Measurements from ENCODE around the gene CDC14A.

CDC14A gene

DNA sequence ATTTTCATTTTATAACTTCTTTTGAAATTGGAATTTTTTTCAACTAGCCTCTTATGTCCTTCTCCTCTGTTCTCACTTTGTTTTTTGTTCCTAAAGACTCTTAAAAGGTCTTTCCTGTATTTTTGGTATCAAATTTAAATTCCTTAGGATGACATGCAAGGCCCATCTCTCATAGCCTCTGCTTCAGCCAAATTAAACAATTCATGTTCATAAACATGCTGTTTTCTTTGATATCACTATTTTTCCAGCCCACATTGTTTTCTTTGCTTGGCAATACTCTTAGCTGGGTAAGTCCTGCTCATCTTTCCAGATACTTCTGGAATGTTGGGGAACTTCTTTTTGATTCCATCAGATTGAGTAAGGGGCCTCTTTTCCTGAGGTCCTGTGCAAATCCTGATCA is 129.9 kb downstream of the CDC14A start:
- DNase-seq (ENCODE audit: low read depth in 1 of 2, low spot score in 1 of 2): no peak

DNA sequence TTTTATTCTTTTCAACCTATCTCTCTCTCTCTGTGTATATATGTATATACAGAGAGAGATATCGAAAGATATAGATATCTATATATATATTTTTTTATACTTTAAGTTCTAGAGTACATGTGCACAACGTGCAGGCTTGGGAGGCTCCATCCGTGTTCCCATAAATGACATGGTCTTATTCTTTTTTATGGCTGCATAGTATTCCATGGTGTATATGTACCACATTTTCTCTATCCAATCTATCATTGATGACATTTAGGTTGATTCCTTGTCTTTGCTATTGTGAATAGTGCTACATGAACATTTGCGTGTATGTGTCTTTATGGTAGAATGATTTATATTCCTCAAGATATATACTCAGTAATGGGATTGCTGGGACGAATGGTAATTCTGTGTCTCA is 130.4 kb downstream of the CDC14A start:
- no peak for DNase-seq (ENCODE audit: low read depth in 1 of 2, low spot score in 1 of 2)

DNA sequence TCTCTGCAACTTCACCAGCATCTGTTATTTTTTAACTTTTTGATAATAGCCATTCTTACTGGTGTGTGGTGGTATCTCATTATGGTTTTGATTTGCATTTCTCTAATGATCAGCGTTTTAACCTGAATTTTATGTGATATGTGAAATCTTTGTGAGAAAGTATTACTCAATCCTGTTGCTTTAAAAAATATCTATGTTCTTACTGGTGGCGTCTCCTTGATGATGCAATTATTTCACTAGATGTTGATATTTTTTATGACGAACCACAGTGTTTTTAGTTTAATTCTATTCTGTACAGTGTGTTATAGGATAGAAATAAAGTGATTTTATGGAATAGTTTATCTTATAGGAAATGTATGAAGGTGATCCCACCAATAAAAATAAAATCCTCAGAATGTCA is 130.9 kb downstream of the CDC14A start:
- DNase-seq (ENCODE audit: low read depth in 1 of 2, low spot score in 1 of 2): no peak

DNA sequence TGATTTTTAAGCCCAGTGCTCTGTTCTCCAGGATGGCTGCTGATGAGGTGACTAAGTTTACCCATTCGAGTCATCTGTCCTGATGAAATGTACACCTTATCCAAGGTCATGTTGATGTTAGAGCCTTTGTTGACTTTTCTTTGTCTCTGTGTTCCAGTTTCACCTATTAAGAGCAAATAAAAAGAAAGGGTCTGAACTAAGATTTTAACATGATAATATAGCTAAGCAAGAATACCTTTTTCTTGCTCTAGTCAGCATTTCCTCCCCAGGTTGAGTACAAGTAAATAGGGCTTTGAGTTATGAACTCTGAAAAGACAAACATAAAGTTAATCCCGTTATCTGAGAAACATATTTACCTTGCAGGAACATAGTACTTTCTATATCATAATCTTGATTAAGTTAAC is 133.6 kb downstream of the CDC14A start:
- no peak for DNase-seq (ENCODE audit: low read depth in 1 of 2, low spot score in 1 of 2)

DNA sequence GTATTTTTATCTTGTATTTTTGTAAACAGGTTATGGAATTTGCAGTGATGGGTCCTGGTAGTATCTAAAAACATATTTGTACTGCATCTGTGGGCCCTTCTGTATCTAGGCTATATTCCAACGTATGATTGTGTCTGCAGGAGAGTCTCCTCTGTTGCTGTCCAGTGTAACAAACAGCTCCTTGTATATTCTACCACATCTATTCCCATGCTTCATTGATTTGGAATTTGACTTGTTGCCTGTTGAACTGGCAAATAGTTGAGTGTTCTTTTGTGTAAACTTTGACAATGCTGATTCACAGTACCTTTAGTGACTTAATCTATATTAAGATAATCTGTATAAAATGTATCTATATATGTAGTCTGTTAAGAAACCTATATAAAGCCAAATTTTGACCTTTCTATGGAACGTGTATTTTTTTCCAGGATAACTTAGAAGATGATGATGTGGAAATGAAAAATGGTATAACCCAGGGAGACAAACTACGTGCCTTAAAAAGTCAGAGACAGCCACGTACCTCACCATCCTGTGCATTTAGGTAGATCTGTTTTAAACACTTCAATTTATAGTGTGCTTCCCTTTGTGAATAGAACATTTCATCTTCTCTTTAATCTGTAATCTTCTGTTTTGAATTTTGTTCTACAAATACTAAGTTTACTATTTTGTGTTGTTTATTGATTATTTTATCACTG is 142.2 kb downstream of the CDC14A start:
- DNase-seq (ENCODE audit: low read depth in 1 of 2, low spot score in 1 of 2): no peak

DNA sequence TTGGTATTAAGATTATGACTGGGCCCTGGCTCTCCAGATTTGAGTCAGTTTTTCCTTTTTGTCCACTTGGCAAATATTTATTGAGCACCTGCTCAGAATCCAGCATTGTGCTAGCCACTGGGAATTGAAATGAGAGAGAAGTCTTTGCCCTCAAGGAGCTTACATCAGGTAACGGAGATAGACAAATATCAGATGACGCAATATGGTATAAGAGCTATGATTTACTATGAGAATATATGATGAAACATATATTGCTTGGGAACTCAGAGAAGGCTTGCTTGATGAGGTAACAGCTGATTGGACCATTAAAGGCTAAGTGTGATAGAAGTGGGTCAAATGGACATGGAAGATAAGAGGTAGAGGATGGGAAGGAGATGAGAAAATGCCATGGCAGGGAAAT is 144.6 kb downstream of the CDC14A start:
- no peak for DNase-seq (ENCODE audit: low read depth in 1 of 2, low spot score in 1 of 2)

DNA sequence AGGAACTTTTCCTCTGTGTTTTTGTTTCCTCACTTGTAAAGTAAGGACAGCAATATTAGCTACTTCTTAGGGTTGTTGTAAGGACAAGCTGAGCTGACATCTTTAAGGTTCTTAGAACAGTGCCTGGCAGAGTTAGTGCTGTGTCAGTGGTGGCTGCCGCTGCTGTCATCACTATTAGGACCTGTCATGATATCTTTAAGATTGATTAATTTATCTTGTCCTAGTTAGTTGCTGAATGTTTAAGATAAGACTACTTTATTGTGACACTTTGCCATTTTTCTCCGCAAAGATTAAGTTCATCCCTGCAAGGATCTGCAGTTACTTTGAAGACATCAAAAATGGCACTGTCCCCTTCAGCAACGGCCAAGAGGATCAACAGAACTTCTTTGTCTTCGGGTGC is 145.5 kb downstream of the CDC14A start:
- DNase-seq (ENCODE audit: low read depth in 1 of 2, low spot score in 1 of 2): no peak

DNA sequence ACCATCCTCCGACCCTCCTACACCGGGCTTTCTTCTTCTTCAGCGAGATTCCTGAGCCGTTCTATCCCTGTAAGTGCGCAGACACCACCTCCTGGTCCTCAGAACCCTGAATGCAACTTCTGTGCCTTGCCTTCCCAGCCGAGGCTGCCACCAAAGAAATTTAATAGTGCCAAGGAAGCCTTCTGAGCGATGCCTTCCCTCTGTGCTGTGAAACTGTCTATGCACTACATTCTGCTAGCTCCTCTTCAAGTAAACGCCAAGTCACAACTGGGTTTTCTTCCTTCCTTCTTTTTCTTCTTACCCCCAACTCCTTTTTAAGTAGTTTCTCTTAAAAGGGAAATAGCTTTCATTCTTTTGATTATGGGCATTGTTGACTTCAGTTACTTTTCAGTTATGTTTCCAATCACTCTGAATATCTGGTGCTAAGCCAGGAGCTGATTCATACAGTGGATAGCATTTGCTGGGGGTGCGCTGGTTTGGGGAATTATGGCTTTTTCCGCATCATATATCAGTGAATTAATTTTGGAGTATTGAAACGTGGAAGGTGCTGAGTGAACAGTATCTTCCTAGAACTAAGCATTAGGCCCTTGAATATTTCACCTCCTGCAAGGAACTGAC is 147.0 kb downstream of the CDC14A start:
- no peak for DNase-seq (ENCODE audit: low read depth in 1 of 2, low spot score in 1 of 2)

DNA sequence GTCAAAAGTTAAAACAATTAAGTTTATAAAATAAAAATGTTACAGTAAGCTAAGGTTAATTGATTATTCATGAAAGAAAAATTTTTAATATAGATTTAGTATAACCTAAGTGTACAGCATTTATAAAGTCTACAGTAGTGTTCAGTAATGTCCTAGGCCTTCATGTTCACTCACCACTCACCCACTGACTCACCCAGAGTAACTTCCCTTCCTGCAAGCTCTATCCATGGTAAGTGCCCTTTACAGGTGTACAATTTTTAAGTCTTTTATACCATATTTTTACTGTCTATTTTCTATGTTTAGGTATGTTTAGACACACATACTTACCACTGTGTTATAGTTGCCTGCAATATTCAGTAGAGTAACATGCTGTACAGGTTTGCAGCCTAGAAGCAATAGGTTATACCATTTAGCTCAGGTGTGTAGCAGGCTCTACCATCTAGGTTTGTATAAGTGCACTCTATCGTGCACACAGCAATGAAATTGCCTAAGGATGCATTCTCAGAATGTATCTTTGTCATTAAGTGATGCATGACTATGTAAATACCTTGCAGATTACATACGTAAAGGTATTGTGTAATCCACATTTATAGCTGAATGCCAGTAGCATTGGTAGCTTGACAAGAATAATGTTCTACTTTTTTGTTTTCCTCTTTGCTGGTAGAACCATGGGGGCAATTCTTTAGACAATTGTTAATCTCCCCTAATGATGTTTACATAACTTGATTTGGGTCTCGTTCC is 149.9 kb downstream of the CDC14A start:
- DNase-seq (ENCODE audit: low read depth in 1 of 2, low spot score in 1 of 2): no peak

DNA sequence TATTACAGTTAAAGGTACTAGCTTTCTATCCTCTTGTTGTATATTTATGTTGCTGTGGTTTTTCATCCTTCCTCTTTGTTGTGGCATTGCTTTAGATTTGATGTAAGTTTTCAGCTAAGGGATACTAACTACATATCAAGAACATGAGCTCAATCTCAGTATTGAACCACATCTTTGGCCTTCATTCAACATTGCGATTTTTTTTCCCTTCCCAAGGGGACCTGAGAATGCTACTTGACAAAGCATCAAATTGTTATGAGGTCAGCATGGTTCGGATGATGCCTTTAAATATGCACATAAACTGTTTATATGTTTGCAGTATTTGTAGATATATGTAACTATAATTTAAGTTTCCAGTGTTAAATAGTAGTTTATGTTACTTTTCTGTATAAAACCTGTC is 153.9 kb downstream of the CDC14A start:
- DNase-seq (ENCODE audit: low read depth in 1 of 2, low spot score in 1 of 2): no peak

DNA sequence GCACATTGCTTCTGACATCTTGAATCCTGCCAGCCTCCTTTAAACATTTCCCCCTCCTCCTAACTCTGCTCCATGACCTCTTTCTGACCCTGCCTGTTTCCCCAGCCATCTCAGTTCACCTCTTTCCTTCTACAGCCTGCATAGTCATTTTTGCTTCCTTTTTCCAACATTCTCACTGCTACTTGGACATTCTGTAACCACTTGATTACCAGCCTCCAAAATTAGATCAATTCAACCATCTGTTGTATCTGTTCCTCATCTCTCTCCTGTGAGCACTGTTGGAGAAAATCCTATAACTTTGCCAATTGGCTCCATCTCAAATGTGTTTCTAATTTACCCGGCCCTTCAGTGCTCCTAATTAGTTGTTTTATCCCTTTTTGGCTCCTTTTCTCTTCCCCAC is 158.1 kb downstream of the CDC14A start:
- no peak for DNase-seq (ENCODE audit: low read depth in 1 of 2, low spot score in 1 of 2)

DNA sequence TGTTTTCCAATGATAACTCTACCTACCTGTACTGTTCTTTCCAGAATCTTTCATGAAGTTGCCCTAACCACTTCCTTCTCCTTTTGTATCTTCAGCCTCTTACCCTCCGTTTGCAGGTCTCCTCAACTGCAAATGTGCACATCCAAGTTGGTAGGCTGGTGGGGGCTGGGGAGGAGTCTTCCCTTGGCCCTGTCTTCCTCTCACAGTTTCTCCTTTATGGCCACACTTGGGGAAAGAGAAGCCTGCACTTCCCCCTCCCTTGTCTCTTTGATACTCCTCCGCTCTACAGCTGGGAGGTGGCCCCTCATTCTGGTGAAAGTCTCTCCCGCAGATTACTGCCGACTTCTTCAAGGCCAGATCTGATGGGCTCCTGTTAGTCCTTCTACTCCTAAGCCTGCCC is 158.8 kb downstream of the CDC14A start:
- DNase-seq (ENCODE audit: low read depth in 1 of 2, low spot score in 1 of 2): no peak

DNA sequence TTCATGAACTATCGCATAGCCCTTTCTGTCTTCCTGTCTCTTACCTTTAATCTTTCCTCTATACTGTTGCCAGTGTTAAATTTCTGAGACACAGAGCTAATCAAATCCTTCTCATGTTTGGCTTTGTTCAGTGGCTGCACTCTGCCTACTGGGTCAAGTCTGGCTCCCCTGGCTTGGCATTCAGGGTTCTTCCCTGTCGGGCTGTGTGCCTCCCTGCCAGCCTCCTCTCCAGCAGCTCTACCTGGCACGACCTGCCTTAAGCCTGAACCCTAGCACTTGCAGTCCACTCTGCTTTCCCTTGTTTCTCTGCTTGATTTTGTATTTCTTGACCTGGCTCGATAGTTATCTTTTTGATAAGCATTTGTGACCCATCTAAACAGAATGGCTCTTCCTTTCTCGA is 159.5 kb downstream of the CDC14A start:
- DNase-seq (ENCODE audit: low read depth in 1 of 2, low spot score in 1 of 2): no peak

DNA sequence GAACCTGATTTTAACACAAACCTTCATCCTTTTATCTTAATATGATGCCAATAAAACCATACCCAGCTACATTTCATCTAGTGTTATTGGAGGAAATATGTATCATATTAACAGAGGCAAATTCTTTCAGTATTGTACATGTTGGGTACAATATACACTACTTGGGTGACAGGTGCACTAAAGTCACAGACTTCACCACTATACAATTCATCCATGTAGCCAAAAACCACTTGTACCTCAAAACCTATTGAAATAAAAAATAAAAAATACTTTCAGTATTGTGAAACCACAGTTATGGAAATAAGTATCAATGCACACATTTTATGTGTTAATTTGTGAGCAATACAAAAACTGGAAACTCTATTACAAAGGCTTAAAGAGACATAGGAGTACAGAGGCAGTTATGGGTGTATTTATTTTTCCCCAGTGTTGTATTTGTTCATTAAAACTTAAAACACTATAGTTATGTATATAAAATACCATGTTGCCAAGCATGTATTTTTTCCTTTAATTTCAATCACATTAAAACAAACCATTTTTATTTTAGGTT is 160.6 kb downstream of the CDC14A start:
- DNase-seq (ENCODE audit: low read depth in 1 of 2, low spot score in 1 of 2): no peak

DNA sequence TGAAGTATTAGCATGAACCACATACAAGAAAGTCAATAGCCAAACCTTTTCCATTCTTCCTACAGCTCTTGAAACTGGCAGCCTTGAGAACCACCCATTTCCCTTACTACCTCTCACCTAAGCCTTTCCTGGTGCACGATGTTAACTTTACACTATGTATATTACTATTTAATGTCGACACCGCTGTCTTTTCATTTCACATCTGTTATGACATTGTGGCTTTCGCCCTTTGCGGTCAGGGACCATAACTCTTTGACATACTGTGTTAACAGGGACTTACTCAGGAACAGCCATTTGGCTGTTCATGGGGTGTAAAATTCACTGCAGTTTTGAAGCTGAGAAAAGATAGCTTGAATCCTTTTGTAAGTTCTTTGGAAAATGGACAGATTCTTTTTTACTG is 164.6 kb downstream of the CDC14A start:
- no peak for DNase-seq (ENCODE audit: low read depth in 1 of 2, low spot score in 1 of 2)

DNA sequence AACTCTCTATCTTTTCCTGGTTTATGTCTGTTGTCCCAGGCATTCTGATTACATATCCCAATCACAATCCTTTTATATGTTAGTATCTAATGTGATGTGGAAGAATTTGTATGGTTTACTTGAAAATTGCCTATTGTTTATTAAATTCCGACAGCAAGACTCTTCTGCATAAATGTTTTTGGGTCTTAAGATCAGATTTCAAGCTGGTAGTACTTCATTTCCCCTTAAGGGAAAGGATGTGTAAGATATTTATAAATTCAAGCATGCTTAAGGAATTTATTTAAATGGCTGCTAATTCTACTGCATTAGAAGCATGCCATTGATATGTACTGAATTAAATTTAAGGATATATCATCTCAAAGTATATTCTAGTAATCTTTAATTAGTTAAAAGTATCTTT is 165.2 kb downstream of the CDC14A start:
- DNase-seq (ENCODE audit: low read depth in 1 of 2, low spot score in 1 of 2): no peak

DNA sequence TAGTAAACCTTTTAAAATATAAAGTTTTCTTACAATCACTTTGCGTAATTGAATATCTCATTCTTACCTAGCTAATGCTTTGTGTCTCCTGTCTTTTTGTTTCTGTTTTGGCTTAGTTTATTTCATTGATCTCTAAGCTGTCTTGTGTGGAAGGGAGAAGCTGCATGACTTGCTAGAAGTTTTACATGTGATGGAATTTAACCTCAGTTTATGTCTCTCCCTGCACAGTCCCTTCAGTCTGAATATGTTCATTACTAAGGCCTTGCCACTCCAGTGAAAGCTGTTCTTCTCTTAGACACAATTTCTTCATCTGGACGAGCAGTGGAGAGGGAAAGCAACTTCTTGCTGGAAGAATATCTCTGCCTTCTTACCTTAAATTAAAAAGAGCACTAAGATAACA is 165.7 kb downstream of the CDC14A start:
- no peak for DNase-seq (ENCODE audit: low read depth in 1 of 2, low spot score in 1 of 2)

DNA sequence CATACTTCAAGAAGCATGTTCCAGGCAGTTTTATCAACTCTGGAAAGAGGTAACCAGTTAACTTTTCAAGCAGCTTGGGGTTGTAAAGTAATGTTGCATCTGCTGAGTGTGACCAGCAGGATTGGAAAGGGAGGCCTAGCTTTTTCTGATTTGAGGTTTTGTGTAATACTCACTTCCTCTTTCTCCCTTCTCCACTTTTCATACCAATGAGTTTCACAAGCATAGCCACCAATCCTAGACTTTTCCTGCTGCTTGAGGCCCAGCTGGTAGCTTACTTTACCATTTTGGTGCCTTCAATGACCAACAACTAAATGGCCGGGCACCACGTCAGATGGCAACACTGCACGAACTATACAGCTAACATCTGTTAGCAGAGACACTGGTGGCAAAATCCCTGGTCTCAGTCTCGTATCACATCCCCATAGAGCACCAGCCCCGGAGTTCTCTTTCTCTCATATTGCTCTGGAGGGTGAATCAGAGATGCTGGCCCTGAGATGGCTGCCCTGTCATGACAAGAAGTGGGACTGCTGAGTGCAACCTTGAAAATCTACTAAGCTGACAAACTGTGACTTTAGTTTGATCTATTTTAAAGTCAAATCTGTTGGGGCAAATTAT is 170.8 kb downstream of the CDC14A start:
- no peak for DNase-seq (ENCODE audit: low read depth in 1 of 2, low spot score in 1 of 2)

DNA sequence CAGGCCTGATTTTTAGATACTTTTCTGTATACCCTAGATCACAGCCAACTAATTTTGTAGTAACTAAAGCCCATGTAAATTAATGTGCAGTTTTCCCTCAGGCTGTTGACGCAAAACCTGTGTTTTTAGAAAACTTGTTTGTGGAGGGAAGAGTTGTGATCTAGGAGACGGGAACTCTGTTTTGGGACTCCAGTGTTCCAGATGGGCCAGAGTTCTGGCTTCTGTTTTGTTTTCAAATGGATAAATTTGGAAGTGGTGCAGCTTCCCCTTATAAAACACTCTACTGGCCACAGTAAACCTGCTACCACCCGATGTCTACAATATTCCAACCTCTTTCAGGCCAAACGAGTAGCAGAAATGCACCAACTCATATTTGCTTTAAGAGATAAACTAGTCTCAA is 172.0 kb downstream of the CDC14A start:
- no peak for DNase-seq (ENCODE audit: low read depth in 1 of 2, low spot score in 1 of 2)

DNA sequence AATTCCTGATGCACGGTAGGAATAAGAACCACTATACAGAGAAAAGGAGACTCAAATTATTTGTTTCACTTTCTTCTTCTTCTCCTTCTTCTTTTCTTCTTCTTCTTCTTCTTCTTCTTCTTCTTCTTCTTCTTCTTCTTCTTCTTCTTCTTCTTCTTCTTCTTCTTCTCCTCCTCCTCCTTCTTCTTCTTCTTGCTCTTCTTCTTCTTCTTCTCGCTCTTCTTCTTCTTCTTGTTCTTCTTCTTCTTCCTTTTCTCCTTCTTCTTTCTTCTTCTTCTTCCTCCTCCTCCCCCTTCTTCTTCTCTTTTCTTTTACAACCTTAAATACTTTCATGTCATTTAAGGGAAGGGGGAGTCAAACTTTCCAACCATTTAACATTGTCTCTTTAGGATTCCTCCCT is 174.6 kb downstream of the CDC14A start:
- DNase-seq (ENCODE audit: low read depth in 1 of 2, low spot score in 1 of 2): no peak

DNA sequence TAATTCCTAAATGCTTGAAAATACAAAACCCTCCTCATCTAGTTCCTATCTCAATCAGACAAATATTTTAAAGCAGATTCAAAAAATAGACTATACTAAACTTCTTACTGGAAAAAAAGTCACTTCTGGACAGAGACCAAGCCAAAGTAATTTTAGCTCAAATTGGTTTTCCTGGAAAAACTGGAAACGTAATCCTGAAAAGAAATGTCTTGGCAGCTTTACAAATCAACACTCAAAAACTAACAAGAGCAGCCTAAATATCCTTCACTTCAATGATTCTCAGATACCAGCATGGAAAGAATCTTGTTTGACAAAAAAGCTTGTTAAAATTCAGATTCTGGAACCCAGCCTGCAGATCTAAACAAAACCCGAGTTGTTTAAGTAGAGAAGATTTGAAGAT is 176.6 kb downstream of the CDC14A start:
- no peak for DNase-seq (ENCODE audit: low read depth in 1 of 2, low spot score in 1 of 2)

DNA sequence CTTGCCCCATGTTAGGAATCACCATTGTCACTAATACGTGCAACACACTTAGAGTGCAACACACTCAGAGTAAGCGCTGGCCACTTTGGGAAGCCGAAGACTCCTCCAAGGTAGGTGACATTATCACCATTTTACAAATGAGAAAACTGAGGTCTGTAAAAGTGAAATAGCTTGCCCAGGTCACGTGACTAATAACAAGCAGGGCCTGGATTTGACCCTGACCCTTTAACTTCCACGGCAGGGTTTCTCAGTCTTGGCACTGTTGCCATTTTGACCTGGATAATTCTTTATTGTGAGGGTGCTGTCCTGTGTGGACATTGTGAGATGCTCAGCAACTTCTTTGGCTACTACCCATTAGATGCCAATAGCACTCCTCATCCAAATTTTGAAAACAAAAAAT is 177.8 kb downstream of the CDC14A start:
- DNase-seq (ENCODE audit: low read depth in 1 of 2, low spot score in 1 of 2): no peak
